Prostate gland (tissue), 2 donors: ENCODE results near the gene TMEM253. TPM values are rescaled to one million over a fixed set of nuclear protein-coding genes. Genes with fewer than 3 reads are reported as not detected.

Experiments
- DNase-seq: peaks from one replicate; pipeline ENCODE4 v3.0.0-alpha.2; 2019; ENCODE audit warnings: low spot score
- H3K27ac ChIP-seq, 2 donors: fragments of 200-600 bp; sonication (generic); 2 replicates each; pipeline ENCODE4 v1.5.1; 2017 to 2019
- H3K27me3 ChIP-seq: fragments of 200-600 bp; sonication (generic); replicated peaks from 2 replicates; pipeline ENCODE4 v1.5.1; 2019; ENCODE audit not compliant: insufficient read depth
- H3K36me3 ChIP-seq, 2 donors: fragments of 200-600 bp; sonication (generic); 1 replicate in 1 of 2; 2 replicates in 1 of 2; pipeline versions ENCODE4 v1.5.1 to v1.8.1; 2017 to 2019
- H3K4me1 ChIP-seq: fragments of 200-600 bp; sonication (generic); replicated peaks from 2 replicates; pipeline ENCODE4 v1.5.1; 2019
- H3K4me3 ChIP-seq, 2 donors: fragments of 200-600 bp; sonication (generic); 2 replicates each; pipeline ENCODE4 v1.5.1; 2017 to 2019
- H3K9me3 ChIP-seq: fragments of 200-600 bp; sonication (generic); 2 replicates; pipeline ENCODE4 v1.5.1; 2017
- CTCF ChIP-seq, 4 experiments: fragments of 200-600 bp in 2 of 4; fragments of 450-650 bp in 2 of 4; sonication (generic) in 2 of 4; IDR thresholded peaks; 1 replicate in 3 of 4; 2 replicates in 1 of 4; pipeline ENCODE4 v1.5.1; 2016 to 2019; ENCODE audit warnings: antibody characterized with exemption in 4 of 4, mild to moderate bottlenecking in 2 of 4, moderate library complexity in 2 of 4
- POLR2A ChIP-seq: fragments of 450-650 bp; IDR thresholded peaks from one replicate; pipeline ENCODE4 v1.6.1; 2016; ENCODE audit warnings: antibody characterized with exemption, mild to moderate bottlenecking
- POLR2AphosphoS5 ChIP-seq: sonication (generic); formaldehyde crosslinking; IDR thresholded peaks from one replicate; pipeline ENCODE4 v1.6.1; 2017; ENCODE audit warnings: antibody characterized with exemption
- WGBS: methylation state at CpG from one replicate; pipeline ENCODE4 v1.1.5; 2018; 5-methylcytosine and 5-hydroxymethylcytosine counted together
- intact Hi-C: fragments of 100-400 bp; cut with DNase I; formaldehyde crosslinking; loops from one replicate; pipeline ENCODE4 v1.14.2; 2022
- total RNA-seq, 2 donors: library from RNA; depleted of rRNA; stranded (reverse); fragments of >200 nt; gene quantifications; one replicate each; pipeline ENCODE4 v1.1.0, GENCODE V29; 2016

The TMEM253 gene
- total RNA-seq, result not detected

GRCh38 chr14:21100931-21101330, at the start of gene TMEM253:
TSS of gene TMEM253 (plus strand) at chr14:21101066. CDS start at chr14:21101344, 278 bp downstream.
- Histone ChIP-seq H3K4me3 (no peak within 1 kb of the TSS), H3K27ac (peak within 1 kb of the TSS; percentile 84 to 90), H3K4me1 (peaks cover 12% of the 10 kb centered on the region), H3K27me3 (no peaks in the 10 kb centered on the region), H3K36me3 (no peaks in the 10 kb centered on the region), H3K9me3 (no peaks in the 10 kb centered on the region)
- WGBS, result 90% methylated on average over 5 of the region's 5 CpGs
- TF ChIP-seq POLR2AphosphoS5, result no peak
- TF ChIP-seq POLR2A, result no peak
- no peak for DNase-seq
- intact Hi-C loops, result loop anchor here (5.0 to 10.0 kb wide), 2 partner anchors 284 to 419 kb away; partner anchors contain the start of genes RNASE4 and SUPT16H

GRCh38 chr14:21053184-21054122, 47.4 kb upstream of the TMEM253 start:
- Histone ChIP-seq H3K27me3 (no peaks in the 10 kb centered on the region), H3K27ac (no peak overlapping the region), H3K4me3 (no peak overlapping the region), H3K36me3 (no peaks in the 10 kb centered on the region), H3K4me1 (no peaks in the 10 kb centered on the region), H3K9me3 (no peaks in the 10 kb centered on the region)
- intact Hi-C loops, result no loop called here
- WGBS, result 92% methylated on average over 20 of the region's 20 CpGs
- DNase-seq, result no peak
- TF ChIP-seq POLR2AphosphoS5 (no peak), CTCF (IDR thresholded peaks at IDR 0.05) (no peak), POLR2A (no peak)

- H3K9me3 ChIP-seq, result no peaks in the 10 kb centered on the region
- TF ChIP-seq POLR2AphosphoS5 (no peak), CTCF (IDR thresholded peaks at IDR 0.05) (no peak), POLR2A (no peak)
- H3K27ac ChIP-seq, result no peak overlapping the region
- WGBS, result 82% methylated on average over 3 of the region's 3 CpGs
- no peaks in the 10 kb centered on the region for H3K27me3 ChIP-seq
- intact Hi-C loops, result no loop called here
- no peaks in the 10 kb centered on the region for H3K4me1 ChIP-seq
- H3K36me3 ChIP-seq, result no peaks in the 10 kb centered on the region
- DNase-seq, result no peak
- no peak overlapping the region for H3K4me3 ChIP-seq
Measured at GRCh38 chr14:21054123-21054767, 46.6 kb upstream of the TMEM253 start.

- Histone ChIP-seq H3K4me3 (no peak overlapping the region), H3K27ac (no peak overlapping the region), H3K4me1 (no peaks in the 10 kb centered on the region), H3K27me3 (no peaks in the 10 kb centered on the region), H3K9me3 (no peaks in the 10 kb centered on the region), H3K36me3 (no peaks in the 10 kb centered on the region)
- no peak for DNase-seq
- TF ChIP-seq POLR2AphosphoS5 (no peak), POLR2A (no peak), CTCF (IDR thresholded peaks at IDR 0.05) (no peak)
- WGBS, result 80% methylated on average over 4 of the region's 4 CpGs
- intact Hi-C loops, result no loop called here
Measured at GRCh38 chr14:21054768-21055145, 46.1 kb upstream of the TMEM253 start.

GRCh38 chr14:21055432-21056117, 45.3 kb upstream of the TMEM253 start:
- 69% methylated on average over 5 of the region's 5 CpGs for WGBS
- Histone ChIP-seq H3K4me1 (no peaks in the 10 kb centered on the region), H3K4me3 (no peak overlapping the region), H3K27me3 (no peaks in the 10 kb centered on the region), H3K36me3 (no peaks in the 10 kb centered on the region), H3K27ac (no peak overlapping the region), H3K9me3 (no peaks in the 10 kb centered on the region)
- intact Hi-C loops, result no loop called here
- TF ChIP-seq POLR2A (no peak), CTCF (IDR thresholded peaks at IDR 0.05) (no peak), POLR2AphosphoS5 (no peak)
- no peak for DNase-seq
